ENCODE measurements around the gene ZFAND2B. TPM values are rescaled to one million over a fixed set of nuclear protein-coding genes. Genes with fewer than 3 reads are reported as not detected.

Gene ZFAND2B
- polyA plus RNA-seq, 4 donors, result 46.9 to 182 (median 101) TPM

- Histone ChIP-seq H3K27me3 (ENCODE audit: control insufficient read depth in 3 of 3, insufficient read depth in 3 of 3, low read length in 3 of 3) (no peaks in the 10 kb centered on the region), H3K9me3 (ENCODE audit: control insufficient read depth in 2 of 2, insufficient read depth in 1 of 2, low read depth in 1 of 2, low read length in 1 of 2) (no peaks in the 10 kb centered on the region), H3K36me3 (ENCODE audit: control insufficient read depth in 3 of 3, insufficient read depth in 2 of 3, low read depth in 1 of 3, low read length in 3 of 3) (peaks cover 0 to 10% (median 0%) of the 10 kb centered on the region in 3 donors), H3K27ac (ENCODE audit: low read depth in 1 of 3, low read length in 2 of 3) (no peak overlapping the region), H3K4me1 (ENCODE audit: control insufficient read depth in 3 of 3, insufficient read depth in 2 of 3, low read depth in 1 of 3, low read length in 2 of 3) (peaks cover 2 to 11% (median 8%) of the 10 kb centered on the region in 3 donors), H3K4me3 (ENCODE audit: low read depth in 1 of 3, low read length in 3 of 3) (no peak overlapping the region)
- WGBS, 3 donors, result 92 to 98% (median 98%) methylated on average over 6 of the region's 6 CpGs
- no peak for FAIRE-seq
- no peak for DNase-seq
Observed at GRCh38 chr2:219163156-219163555, 43.4 kb upstream of the ZFAND2B start.

- Histone ChIP-seq H3K27ac (ENCODE audit: low read depth in 1 of 3, low read length in 2 of 3) (no peak overlapping the region), H3K36me3 (ENCODE audit: control insufficient read depth in 3 of 3, insufficient read depth in 2 of 3, low read depth in 1 of 3, low read length in 3 of 3) (peaks cover 0 to 8% (median 0%) of the 10 kb centered on the region in 3 donors), H3K4me3 (ENCODE audit: low read depth in 1 of 3, low read length in 3 of 3) (no peak overlapping the region), H3K27me3 (ENCODE audit: control insufficient read depth in 3 of 3, insufficient read depth in 3 of 3, low read length in 3 of 3) (no peaks in the 10 kb centered on the region), H3K9me3 (ENCODE audit: control insufficient read depth in 2 of 2, insufficient read depth in 1 of 2, low read depth in 1 of 2, low read length in 1 of 2) (no peaks in the 10 kb centered on the region), H3K4me1 (ENCODE audit: control insufficient read depth in 3 of 3, insufficient read depth in 2 of 3, low read depth in 1 of 3, low read length in 2 of 3) (peaks cover 5 to 20% (median 5%) of the 10 kb centered on the region in 3 donors)
- FAIRE-seq (no peak), DNase-seq (no peak)
- WGBS, 3 donors, result 63 to 86% (median 78%) methylated on average over 10 of the region's 10 CpGs
Observed at GRCh38 chr2:219165058-219165911, 41.3 kb upstream of the ZFAND2B start.

GRCh38 chr2:219167997-219168396 lies 38.6 kb upstream of the ZFAND2B start:
- peaks cover 0 to 26% (median 5%) of the 10 kb centered on the region in 3 donors for H3K36me3 ChIP-seq (ENCODE audit: control insufficient read depth in 3 of 3, insufficient read depth in 2 of 3, low read depth in 1 of 3, low read length in 3 of 3)
- H3K4me1 ChIP-seq (ENCODE audit: control insufficient read depth in 3 of 3, insufficient read depth in 2 of 3, low read depth in 1 of 3, low read length in 2 of 3), result peaks cover 0 to 22% (median 5%) of the 10 kb centered on the region in 3 donors
- H3K4me3 ChIP-seq (ENCODE audit: low read depth in 1 of 3, low read length in 3 of 3), result no peak overlapping the region
- FAIRE-seq, result no peak
- no peak overlapping the region for H3K27ac ChIP-seq (ENCODE audit: low read depth in 1 of 3, low read length in 2 of 3)
- DNase-seq, result no peak
- H3K9me3 ChIP-seq (ENCODE audit: control insufficient read depth in 2 of 2, insufficient read depth in 1 of 2, low read depth in 1 of 2, low read length in 1 of 2), result no peaks in the 10 kb centered on the region
- no peaks in the 10 kb centered on the region for H3K27me3 ChIP-seq (ENCODE audit: control insufficient read depth in 3 of 3, insufficient read depth in 3 of 3, low read length in 3 of 3)
- 76 to 92% (median 83%) methylated on average over 5 of the region's 5 CpGs for WGBS, 3 donors

GRCh38 chr2:219168526-219168925 lies 38.1 kb upstream of the ZFAND2B start:
- no peak overlapping the region for H3K4me3 ChIP-seq (ENCODE audit: low read depth in 1 of 3, low read length in 3 of 3)
- DNase-seq (no peak), FAIRE-seq (no peak)
- 34 to 53% (median 47%) methylated on average over 6 of the region's 6 CpGs for WGBS, 3 donors
- H3K27me3 ChIP-seq (ENCODE audit: control insufficient read depth in 3 of 3, insufficient read depth in 3 of 3, low read length in 3 of 3), result no peaks in the 10 kb centered on the region
- no peak overlapping the region for H3K27ac ChIP-seq (ENCODE audit: low read depth in 1 of 3, low read length in 2 of 3)
- H3K4me1 ChIP-seq (ENCODE audit: control insufficient read depth in 3 of 3, insufficient read depth in 2 of 3, low read depth in 1 of 3, low read length in 2 of 3), result peaks cover 0 to 22% (median 5%) of the 10 kb centered on the region in 3 donors
- peaks cover 0 to 29% (median 8%) of the 10 kb centered on the region in 3 donors for H3K36me3 ChIP-seq (ENCODE audit: control insufficient read depth in 3 of 3, insufficient read depth in 2 of 3, low read depth in 1 of 3, low read length in 3 of 3)
- no peaks in the 10 kb centered on the region for H3K9me3 ChIP-seq (ENCODE audit: control insufficient read depth in 2 of 2, insufficient read depth in 1 of 2, low read depth in 1 of 2, low read length in 1 of 2)

- no peak overlapping the region for H3K4me3 ChIP-seq (ENCODE audit: low read depth in 1 of 3, low read length in 3 of 3)
- peaks cover 2 to 33% (median 8%) of the 10 kb centered on the region in 3 donors for H3K36me3 ChIP-seq (ENCODE audit: control insufficient read depth in 3 of 3, insufficient read depth in 2 of 3, low read depth in 1 of 3, low read length in 3 of 3)
- peaks cover 0 to 22% (median 5%) of the 10 kb centered on the region in 3 donors for H3K4me1 ChIP-seq (ENCODE audit: control insufficient read depth in 3 of 3, insufficient read depth in 2 of 3, low read depth in 1 of 3, low read length in 2 of 3)
- FAIRE-seq, result no peak
- no peaks in the 10 kb centered on the region for H3K27me3 ChIP-seq (ENCODE audit: control insufficient read depth in 3 of 3, insufficient read depth in 3 of 3, low read length in 3 of 3)
- DNase-seq, result peak in 1 of 2 donors; percentile 43
- H3K27ac ChIP-seq (ENCODE audit: low read depth in 1 of 3, low read length in 2 of 3), result no peak overlapping the region
- no peaks in the 10 kb centered on the region for H3K9me3 ChIP-seq (ENCODE audit: control insufficient read depth in 2 of 2, insufficient read depth in 1 of 2, low read depth in 1 of 2, low read length in 1 of 2)
Observed at GRCh38 chr2:219168932-219169331, 37.6 kb upstream of the ZFAND2B start.

GRCh38 chr2:219169930-219170654 lies 36.5 kb upstream of the ZFAND2B start, which contains the start of gene SLC23A3:
Gene SLC23A3 (minus strand): TSS chr2:219170029. CDS start chr2:219169984, 45 bp downstream.
- WGBS, 3 donors, result 39 to 77% (median 63%) methylated on average over 10 of the region's 10 CpGs
- Histone ChIP-seq H3K9me3 (ENCODE audit: control insufficient read depth in 2 of 2, insufficient read depth in 1 of 2, low read depth in 1 of 2, low read length in 1 of 2) (no peaks in the 10 kb centered on the region), H3K27me3 (ENCODE audit: control insufficient read depth in 3 of 3, insufficient read depth in 3 of 3, low read length in 3 of 3) (no peaks in the 10 kb centered on the region), H3K4me3 (ENCODE audit: low read depth in 1 of 3, low read length in 3 of 3) (peak within 1 kb of the TSS in 1 of 3 donors; percentile 23), H3K4me1 (ENCODE audit: control insufficient read depth in 3 of 3, insufficient read depth in 2 of 3, low read depth in 1 of 3, low read length in 2 of 3) (peaks cover 0 to 22% (median 7%) of the 10 kb centered on the region in 3 donors), H3K27ac (ENCODE audit: low read depth in 1 of 3, low read length in 2 of 3) (peak within 1 kb of the TSS in 2 of 3 donors; percentile 2 to 13), H3K36me3 (ENCODE audit: control insufficient read depth in 3 of 3, insufficient read depth in 2 of 3, low read depth in 1 of 3, low read length in 3 of 3) (peaks cover 2 to 43% (median 16%) of the 10 kb centered on the region in 3 donors)
- no peak for FAIRE-seq
- DNase-seq, result peak; percentile 57 to 91

- no peak overlapping the region for H3K4me3 ChIP-seq (ENCODE audit: low read depth in 1 of 3, low read length in 3 of 3)
- FAIRE-seq, result no peak
- H3K27ac ChIP-seq (ENCODE audit: low read depth in 1 of 3, low read length in 2 of 3), result peak overlapping the region in 2 of 3 donors; percentile 47 to 60
Observed at GRCh38 chr2:219171231-219171651, 35.3 kb upstream of the ZFAND2B start.

More at GRCh38 chr2:219171231-219171651, 35.3 kb upstream of the ZFAND2B start:
- Histone ChIP-seq H3K4me1 (ENCODE audit: control insufficient read depth in 3 of 3, insufficient read depth in 2 of 3, low read depth in 1 of 3, low read length in 2 of 3) (peaks cover 3 to 22% (median 7%) of the 10 kb centered on the region in 3 donors), H3K36me3 (ENCODE audit: control insufficient read depth in 3 of 3, insufficient read depth in 2 of 3, low read depth in 1 of 3, low read length in 3 of 3) (peaks cover 2 to 50% (median 16%) of the 10 kb centered on the region in 3 donors), H3K27me3 (ENCODE audit: control insufficient read depth in 3 of 3, insufficient read depth in 3 of 3, low read length in 3 of 3) (no peaks in the 10 kb centered on the region), H3K9me3 (ENCODE audit: control insufficient read depth in 2 of 2, insufficient read depth in 1 of 2, low read depth in 1 of 2, low read length in 1 of 2) (no peaks in the 10 kb centered on the region)
- WGBS, 3 donors, result 46 to 57% (median 47%) methylated on average over 6 of the region's 6 CpGs
- DNase-seq, result peak; percentile 50 to 57

Measured in small intestine (tissue), 7 donors.